22Rv1 (cell line): ENCODE measurements around the gene SEC31A.

Experiments used
- ZFX ChIP-seq: fragments of 450-650 bp; IDR thresholded peaks from 2 replicates; pipeline ENCODE4 v1.6.1; 2017; ENCODE audit warnings: antibody characterized with exemption, borderline replicate concordance
- TF ChIP-seq, protein P1 (sequence below): fragments of 450-650 bp; IDR thresholded peaks from 2 replicates; pipeline ENCODE4 v1.5.1; 2017; ENCODE audit warnings: mild to moderate bottlenecking

DNA sequence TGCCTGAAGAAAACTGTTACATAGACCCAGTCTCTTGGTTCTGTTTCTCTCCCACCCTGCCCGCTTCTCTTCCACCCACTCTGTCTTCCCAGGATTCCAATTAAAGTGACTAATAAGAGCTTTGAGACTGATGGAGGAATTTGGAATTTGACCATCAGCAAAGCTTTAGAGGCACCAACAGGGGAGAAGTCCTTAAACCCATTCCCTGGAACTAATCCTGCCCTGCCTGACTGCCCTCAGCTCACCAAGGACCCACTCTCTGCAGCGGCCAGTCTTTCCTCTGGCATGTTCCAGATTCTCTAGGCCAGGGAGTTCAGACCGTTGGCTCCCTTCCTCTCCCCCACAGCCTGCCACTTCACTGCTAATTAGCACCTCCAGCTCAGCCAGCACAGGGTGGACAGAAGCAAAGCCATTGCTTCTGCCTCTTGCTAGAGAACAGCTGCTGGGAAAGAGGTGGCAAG, 116.2 kb downstream of the SEC31A start:
- TF ChIP-seq, protein P1, sequence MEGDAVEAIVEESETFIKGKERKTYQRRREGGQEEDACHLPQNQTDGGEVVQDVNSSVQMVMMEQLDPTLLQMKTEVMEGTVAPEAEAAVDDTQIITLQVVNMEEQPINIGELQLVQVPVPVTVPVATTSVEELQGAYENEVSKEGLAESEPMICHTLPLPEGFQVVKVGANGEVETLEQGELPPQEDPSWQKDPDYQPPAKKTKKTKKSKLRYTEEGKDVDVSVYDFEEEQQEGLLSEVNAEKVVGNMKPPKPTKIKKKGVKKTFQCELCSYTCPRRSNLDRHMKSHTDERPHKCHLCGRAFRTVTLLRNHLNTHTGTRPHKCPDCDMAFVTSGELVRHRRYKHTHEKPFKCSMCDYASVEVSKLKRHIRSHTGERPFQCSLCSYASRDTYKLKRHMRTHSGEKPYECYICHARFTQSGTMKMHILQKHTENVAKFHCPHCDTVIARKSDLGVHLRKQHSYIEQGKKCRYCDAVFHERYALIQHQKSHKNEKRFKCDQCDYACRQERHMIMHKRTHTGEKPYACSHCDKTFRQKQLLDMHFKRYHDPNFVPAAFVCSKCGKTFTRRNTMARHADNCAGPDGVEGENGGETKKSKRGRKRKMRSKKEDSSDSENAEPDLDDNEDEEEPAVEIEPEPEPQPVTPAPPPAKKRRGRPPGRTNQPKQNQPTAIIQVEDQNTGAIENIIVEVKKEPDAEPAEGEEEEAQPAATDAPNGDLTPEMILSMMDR, result no peak
- TF ChIP-seq ZFX, result no peak
